CD14-positive monocyte (primary cell): ENCODE results near the gene EEFSEC. TPM values are rescaled to one million over a fixed set of nuclear protein-coding genes. Genes with fewer than 3 reads are reported as not detected.

Experiments used
- DNase-seq, 3 donors: peaks; one replicate each; pipeline ENCODE4 v3.0.0-alpha.2; 2011 to 2022
- H2AFZ ChIP-seq: 2 replicates; pipeline ENCODE4 v1.6.0; 2012; ENCODE audit warnings: mild to moderate bottlenecking, low read depth, low read length, inconsistent platforms; ENCODE audit not compliant: insufficient read depth, poor library complexity, severe bottlenecking
- H3K27ac ChIP-seq, 2 donors: 1 replicate in 1 of 2; 2 replicates in 1 of 2; pipeline ENCODE4 v1.5.1; 2012 to 2013; ENCODE audit warnings: low read length in 2 of 2, control low read depth in 1 of 2, inconsistent platforms in 1 of 2, low read depth in 1 of 2, mild to moderate bottlenecking in 1 of 2
- H3K27me3 ChIP-seq, 2 donors: one replicate each; pipeline versions ENCODE4 v1.6.0 to v1.6.1; 2011 to 2013; ENCODE audit warnings: low read length in 2 of 2; ENCODE audit not compliant: control insufficient read depth in 2 of 2, insufficient read depth in 2 of 2
- H3K36me3 ChIP-seq, 2 donors: replicated peaks in 1 of 2; 1 replicate in 1 of 2; 2 replicates in 1 of 2; pipeline versions ENCODE4 v1.5.1 to v1.6.1; 2012 to 2013; ENCODE audit warnings: low read length in 2 of 2, control low read depth in 1 of 2, inconsistent platforms in 1 of 2, mild to moderate bottlenecking in 1 of 2; ENCODE audit not compliant: insufficient read depth in 2 of 2, control insufficient read depth in 1 of 2
- H3K4me1 ChIP-seq, 2 donors: 1 replicate in 1 of 2; 2 replicates in 1 of 2; pipeline versions ENCODE4 v1.5.1 to v1.6.1; 2012 to 2013; ENCODE audit warnings: low read length in 2 of 2, control low read depth in 1 of 2, inconsistent platforms in 1 of 2, mild to moderate bottlenecking in 1 of 2, moderate library complexity in 1 of 2; ENCODE audit not compliant: insufficient read depth in 2 of 2, control insufficient read depth in 1 of 2
- H3K4me2 ChIP-seq: replicated peaks from 2 replicates; pipeline ENCODE3; 2012; ENCODE audit warnings: low read length, moderate library complexity, mild to moderate bottlenecking; ENCODE audit not compliant: poor library complexity, severe bottlenecking; ENCODE audit errors: extremely low read depth
- H3K4me3 ChIP-seq, 3 experiments: fragments of 200-600 bp in 1 of 3; sonication (generic) in 1 of 3; replicated peaks in 1 of 3; 1 replicate in 2 of 3; 2 replicates in 1 of 3; pipeline ENCODE4 v1.5.1; 2011 to 2013; ENCODE audit warnings: low read length in 3 of 3, mild to moderate bottlenecking in 3 of 3, control low read depth in 2 of 3, low read depth in 2 of 3, inconsistent platforms in 1 of 3, moderate library complexity in 1 of 3
- H3K79me2 ChIP-seq: 2 replicates; pipeline ENCODE4 v1.6.0; 2012; ENCODE audit warnings: mild to moderate bottlenecking, control low read depth, inconsistent platforms, low read length, moderate library complexity; ENCODE audit not compliant: insufficient read depth
- H3K9ac ChIP-seq: 2 replicates; pipeline ENCODE4 v1.6.0; 2017; ENCODE audit warnings: low read length, mild to moderate bottlenecking; ENCODE audit not compliant: insufficient read depth, poor library complexity, severe bottlenecking
- H3K9me3 ChIP-seq, 2 donors: replicated peaks in 1 of 2; 1 replicate in 1 of 2; 2 replicates in 1 of 2; pipeline versions ENCODE4 v1.5.1 to v1.6.1; 2012 to 2013; ENCODE audit warnings: low read length in 2 of 2, control low read depth in 1 of 2; ENCODE audit not compliant: control insufficient read depth in 1 of 2, insufficient read depth in 1 of 2
- H4K20me1 ChIP-seq: 2 replicates; pipeline ENCODE4 v1.6.0; 2012; ENCODE audit warnings: mild to moderate bottlenecking, low read length, control low read depth, moderate library complexity; ENCODE audit not compliant: insufficient read depth
- H3K27ac Mint-ChIP-seq, 7 donors: one replicate each; pipeline ENCODE4 v1.8.0; 2020; ENCODE audit warnings: mild to moderate bottlenecking in 7 of 7, mixed read lengths in 7 of 7, moderate library complexity in 6 of 7, inconsistent platforms in 2 of 7
- H3K27me3 Mint-ChIP-seq, 3 donors: one replicate each; pipeline ENCODE4 v1.8.0; 2021 to 2022; ENCODE audit warnings: low read depth in 3 of 3, mild to moderate bottlenecking in 3 of 3, mixed read lengths in 3 of 3, moderate library complexity in 3 of 3, inconsistent platforms in 1 of 3
- H3K36me3 Mint-ChIP-seq, 2 donors: one replicate each; pipeline ENCODE4 v1.8.0; 2020; ENCODE audit warnings: mixed read lengths in 2 of 2, inconsistent platforms in 1 of 2, mild to moderate bottlenecking in 1 of 2
- H3K4me1 Mint-ChIP-seq: one replicate; pipeline ENCODE4 v1.8.0; 2020; ENCODE audit warnings: mild to moderate bottlenecking, mixed read lengths
- H3K4me3 Mint-ChIP-seq, 2 donors: one replicate each; pipeline ENCODE4 v1.8.0; 2020; ENCODE audit warnings: mild to moderate bottlenecking in 2 of 2, mixed read lengths in 2 of 2, moderate library complexity in 1 of 2
- H3K9me3 Mint-ChIP-seq, 7 donors: one replicate each; pipeline ENCODE4 v1.8.0; 2020 to 2022; ENCODE audit warnings: mixed read lengths in 7 of 7, mild to moderate bottlenecking in 6 of 7, moderate library complexity in 6 of 7, inconsistent platforms in 2 of 7
- CTCF ChIP-seq: fragments of 200-600 bp; IDR thresholded peaks from one replicate; pipeline ENCODE4 v1.8.0; 2022; ENCODE audit warnings: antibody characterized with exemption, mild to moderate bottlenecking
- whole genome bisulfite sequencing: methylation state at CpG from one replicate; pipeline ENCODE4 v1.1.5; 2013; ENCODE audit warnings: missing lambda C conversion rate; ENCODE audit not compliant: insufficient coverage; 5-methylcytosine and 5-hydroxymethylcytosine counted together
- intact Hi-C, 2 donors: fragments of 100-400 bp; cut with micrococcal nuclease; formaldehyde crosslinking; loops; one replicate each; pipeline versions ENCODE4 v1.15.0 to v1.15.1; 2023
- polyA plus RNA-seq, 3 donors: library from polyadenylated mRNA; depleted of rRNA in 1 of 3; unstranded in 2 of 3; stranded (reverse) in 1 of 3; fragments of 300-500 nt in 2 of 3; fragments of >200 nt in 1 of 3; fragmentation: Illumina TruSeq in 2 of 3; gene quantifications; 1 replicate in 2 of 3; 2 replicates in 1 of 3; pipeline ENCODE4 v1.2.3, GENCODE V29; 2012 to 2021

The EEFSEC gene
- polyA plus RNA-seq, 3 donors, result 13.3 to 14.9 (median 14.9) TPM

DNA sequence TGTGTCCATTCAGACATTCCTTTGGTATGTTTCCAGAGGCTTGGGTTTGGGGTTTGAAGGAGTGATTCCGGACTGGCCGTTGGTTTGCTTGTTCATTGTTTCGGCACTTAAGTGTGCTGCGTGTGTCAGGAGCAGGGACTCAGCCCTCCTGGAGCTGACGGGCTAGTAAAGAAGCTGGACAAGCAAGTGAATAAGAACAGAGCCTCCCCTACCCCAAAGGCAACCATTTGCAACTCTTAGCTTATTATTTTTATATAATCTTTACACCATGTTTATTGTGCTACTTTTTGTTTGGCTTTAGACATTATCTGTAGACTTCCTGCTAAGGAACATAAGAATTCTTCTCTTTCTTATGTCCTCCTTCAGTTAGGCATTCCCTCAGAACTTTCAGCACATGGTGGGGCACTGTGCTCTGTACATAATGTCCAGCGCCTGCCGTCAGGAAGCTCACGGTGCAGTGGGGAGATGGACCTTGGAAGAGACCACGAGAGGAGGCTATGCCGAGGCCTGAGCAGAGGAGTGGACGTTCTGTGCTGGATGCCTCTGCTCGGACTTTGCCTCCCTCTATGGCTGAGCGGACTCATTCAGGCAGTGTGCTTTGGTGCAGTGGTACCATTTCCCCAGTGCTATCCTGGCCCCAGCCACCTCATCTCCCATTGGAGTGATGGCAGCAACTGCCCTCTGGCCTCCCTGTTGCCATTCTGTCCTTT lies 65.4 kb downstream of the EEFSEC start:
- H3K36me3 Mint-ChIP-seq, result peaks cover 15 to 21% of the 10 kb centered on the region in 2 donors
- Histone ChIP-seq H3K4me1 (no peaks in the 10 kb centered on the region), H4K20me1 (peaks cover 5% of the 10 kb centered on the region), H3K79me2 (no peaks in the 10 kb centered on the region), H3K4me3 (no peak overlapping the region), H3K4me2 (no peak overlapping the region), H3K9ac (no peak overlapping the region), H2AFZ (no peak overlapping the region), H3K27ac (no peak overlapping the region), H3K27me3 (no peaks in the 10 kb centered on the region), H3K9me3 (peaks cover 17 to 18% of the 10 kb centered on the region in 2 donors), H3K36me3 (peaks cover 0 to 18% of the 10 kb centered on the region in 2 donors)
- intact Hi-C loops, result no loop called here
- no peak for DNase-seq
- no peak overlapping the region for H3K4me3 Mint-ChIP-seq
- no peaks in the 10 kb centered on the region for H3K27me3 Mint-ChIP-seq
- no peaks in the 10 kb centered on the region for H3K4me1 Mint-ChIP-seq
- no peak overlapping the region for H3K27ac Mint-ChIP-seq
- 99% methylated on average over 8 of the region's 13 CpGs for WGBS
- H3K9me3 Mint-ChIP-seq, result peaks cover 12 to 27% (median 17%) of the 10 kb centered on the region in 7 donors
- TF ChIP-seq CTCF, result no peak

GRCh38 chr3:128221328-128221727 lies 68.0 kb downstream of the EEFSEC start:
- no peak for TF ChIP-seq CTCF
- no peak for DNase-seq
- Histone ChIP-seq H3K4me2 (no peak overlapping the region), H3K4me3 (no peak overlapping the region), H3K27ac (no peak overlapping the region), H3K27me3 (no peaks in the 10 kb centered on the region), H3K79me2 (no peaks in the 10 kb centered on the region), H3K9ac (no peak overlapping the region), H4K20me1 (peaks cover 3% of the 10 kb centered on the region), H3K4me1 (no peaks in the 10 kb centered on the region), H2AFZ (no peak overlapping the region), H3K9me3 (peaks cover 17 to 18% of the 10 kb centered on the region in 2 donors), H3K36me3 (peaks cover 0 to 18% of the 10 kb centered on the region in 2 donors)
- peaks cover 22 to 25% of the 10 kb centered on the region in 2 donors for H3K36me3 Mint-ChIP-seq
- peaks cover 14 to 27% (median 17%) of the 10 kb centered on the region in 7 donors for H3K9me3 Mint-ChIP-seq
- no peak overlapping the region for H3K4me3 Mint-ChIP-seq
- intact Hi-C loops, result no loop called here
- peaks cover 0 to 2% (median 0%) of the 10 kb centered on the region in 3 donors for H3K27me3 Mint-ChIP-seq
- no peak overlapping the region for H3K27ac Mint-ChIP-seq
- H3K4me1 Mint-ChIP-seq, result no peaks in the 10 kb centered on the region
- WGBS, result 100% methylated on average over 2 of the region's 3 CpGs
